Kidney glomerular epithelial cell (primary cell): ENCODE data around the gene PTGES3.
"Not testable (repeated sequence)": the region's sequence is repeated elsewhere in the genome, so short reads cannot be mapped to it uniquely, and the experiment has no call there.

Experiments
- DNase-seq: peaks from one replicate; lab custom pipeline; 2025; lab: John Stamatoyannopoulos, UW

PTGES3 gene

GRCh38 chr12:56657416-56658379, 30.4 kb downstream of the PTGES3 start:
- DNase-seq: no peak

DNA sequence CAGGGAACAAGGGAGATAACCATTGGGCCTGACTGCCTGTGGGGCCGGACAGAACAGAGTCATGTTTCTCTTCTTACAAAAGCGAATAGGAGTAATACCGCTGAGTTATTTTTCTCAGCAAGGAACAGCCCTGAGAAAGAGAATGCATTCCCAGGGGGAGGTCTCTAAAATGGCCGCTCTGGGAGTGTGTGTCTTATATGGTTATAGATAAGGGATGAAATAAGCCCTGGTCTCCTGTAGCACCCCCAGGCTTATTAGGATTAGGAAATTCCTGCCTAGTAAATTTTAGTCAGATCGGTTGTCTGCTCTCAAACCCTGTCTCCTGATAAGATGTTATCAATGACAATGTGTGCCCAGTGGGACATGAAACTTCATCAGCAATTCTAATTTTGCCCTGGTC, 34.3 kb downstream of the PTGES3 start:
- DNase-seq: not testable (repeated sequence)

GRCh38 chr12:56648023-56648422, 40.1 kb downstream of the PTGES3 start:
- DNase-seq: not testable (repeated sequence)

DNA sequence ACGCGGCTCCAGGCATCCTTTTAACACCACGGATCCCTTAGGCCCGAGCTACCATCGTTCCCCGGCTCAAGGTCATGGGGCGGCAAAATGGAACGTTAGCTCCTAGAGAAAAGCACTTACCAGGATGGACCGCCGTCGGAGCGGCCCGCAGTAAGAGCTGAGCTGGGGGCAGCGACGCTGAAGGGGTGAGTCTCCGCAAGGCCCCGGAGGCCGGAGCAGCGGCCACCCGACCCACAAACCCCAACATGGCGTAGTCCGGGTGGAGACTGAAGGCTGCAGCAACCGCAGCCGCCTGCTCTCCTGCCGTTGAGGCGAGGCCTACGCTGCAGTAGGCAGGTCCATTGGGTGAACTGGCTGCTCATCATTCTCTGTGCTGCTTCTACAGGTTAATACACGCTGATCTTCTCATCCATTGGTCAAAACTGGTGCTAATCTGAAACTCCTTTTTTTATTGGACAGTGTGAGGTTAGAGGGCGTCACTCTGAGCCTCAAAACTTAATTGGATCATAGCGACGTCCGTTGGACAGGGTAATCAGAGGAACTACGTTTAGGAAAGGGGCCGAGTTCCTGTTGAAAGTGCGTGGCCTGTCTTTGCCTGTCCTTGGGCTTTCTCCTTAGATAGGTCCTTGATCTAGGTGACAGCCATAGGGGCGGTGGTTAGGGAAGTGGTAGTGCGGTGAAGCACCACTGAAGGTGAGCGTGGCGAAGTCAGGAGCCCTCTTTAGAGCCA, 42.2 kb downstream of the PTGES3 start, which contains the start of gene ATP5F1B:
TSS of gene ATP5F1B (minus strand) at position 268 of the 730 bp plus-strand sequence. CDS start at position 247, 21 bp downstream.
- DNase-seq: peak; percentile 100

GRCh38 chr12:56645201-56645716, 42.8 kb downstream of the PTGES3 start:
- no peak for DNase-seq

GRCh38 chr12:56644654-56645053, 43.4 kb downstream of the PTGES3 start:
- no peak for DNase-seq

GRCh38 chr12:56641219-56641618, 46.9 kb downstream of the PTGES3 start:
- no peak for DNase-seq

GRCh38 chr12:56637621-56638020, 50.5 kb downstream of the PTGES3 start:
- no peak for DNase-seq

GRCh38 chr12:56636675-56637540, 51.2 kb downstream of the PTGES3 start:
- peak; percentile 97 for DNase-seq

GRCh38 chr12:56635806-56636674, 52.0 kb downstream of the PTGES3 start:
- peak; percentile 83 for DNase-seq

DNA sequence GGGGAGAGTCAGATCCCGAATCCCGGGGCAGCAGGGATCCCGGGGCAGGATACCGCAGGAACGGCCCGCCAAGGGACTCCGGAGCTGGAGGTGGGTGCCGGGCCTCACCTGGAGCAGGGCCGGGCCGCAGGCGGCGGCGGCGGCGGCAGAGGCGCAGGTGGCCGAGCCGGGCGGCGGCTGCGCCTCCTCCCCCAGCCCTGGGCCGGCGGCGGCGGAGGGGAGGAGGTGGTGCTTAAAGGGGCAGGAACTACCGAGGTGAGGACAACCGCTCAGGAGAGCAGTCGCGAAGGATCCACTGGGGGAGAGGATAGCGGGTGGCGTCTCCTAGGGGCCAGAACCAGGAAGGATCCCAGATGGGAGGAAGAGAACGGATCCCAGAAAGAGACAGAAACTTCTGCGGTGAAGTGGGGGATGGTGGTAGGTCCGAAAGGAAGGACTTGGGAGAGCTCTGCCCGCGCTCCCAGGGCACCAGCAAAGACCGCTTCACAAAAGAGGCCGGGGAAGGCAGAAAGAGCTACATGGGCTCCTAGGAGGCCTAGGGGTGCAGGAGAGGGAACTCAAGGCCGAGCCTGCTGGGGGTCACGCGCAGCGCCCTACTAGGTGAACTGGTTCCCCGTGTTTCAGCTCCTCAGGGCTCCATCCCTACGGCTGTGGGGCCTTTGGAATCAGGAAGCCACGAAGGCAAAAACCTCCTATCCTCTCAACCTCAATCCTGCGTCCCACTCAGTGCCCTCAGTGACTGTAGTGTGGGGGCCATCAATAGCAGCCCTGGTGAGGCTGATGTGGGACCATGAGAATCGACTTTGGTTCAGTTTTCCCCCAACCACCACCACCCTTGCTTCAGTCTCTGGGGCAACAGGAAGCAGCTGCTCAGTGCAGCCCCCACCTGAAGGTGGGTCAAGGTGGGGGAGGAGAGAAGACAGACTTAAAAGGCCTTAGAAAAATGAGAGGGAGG, 53.0 kb downstream of the PTGES3 start:
- peak; percentile 87 for DNase-seq

DNA sequence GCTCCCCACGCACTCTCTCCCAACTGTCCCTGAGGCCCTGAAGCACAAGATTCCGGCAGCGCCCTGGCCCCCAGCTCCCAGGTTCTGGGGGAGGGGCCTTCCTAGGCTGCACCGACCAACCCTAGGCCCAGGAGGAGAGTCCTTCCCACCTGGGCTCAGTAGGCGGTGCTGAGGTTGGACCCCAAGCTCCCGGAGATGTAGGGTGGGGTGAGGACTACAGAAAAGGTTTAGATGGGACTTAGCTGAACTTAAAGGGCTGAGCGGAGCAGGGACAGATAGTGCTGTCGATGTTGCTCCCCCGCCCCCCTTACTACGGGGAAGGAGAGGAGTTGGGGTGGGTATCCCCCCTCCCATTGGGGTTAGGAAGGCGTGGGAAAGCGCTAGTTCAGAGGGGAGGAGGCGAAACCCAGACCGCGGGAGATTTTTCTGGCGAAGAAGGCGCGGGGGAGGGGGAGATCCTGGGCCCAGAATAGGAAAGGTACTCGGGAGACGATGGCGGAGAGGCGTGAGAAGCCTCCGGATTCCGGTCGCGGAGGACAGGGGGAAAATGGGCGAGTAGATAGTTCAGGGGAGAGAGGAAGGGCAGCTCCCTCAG, 53.7 kb downstream of the PTGES3 start:
- DNase-seq: no peak

GRCh38 chr12:56633468-56634241, 54.4 kb downstream of the PTGES3 start:
- no peak for DNase-seq

GRCh38 chr12:56632701-56633467, 55.2 kb downstream of the PTGES3 start:
- DNase-seq: no peak

DNA sequence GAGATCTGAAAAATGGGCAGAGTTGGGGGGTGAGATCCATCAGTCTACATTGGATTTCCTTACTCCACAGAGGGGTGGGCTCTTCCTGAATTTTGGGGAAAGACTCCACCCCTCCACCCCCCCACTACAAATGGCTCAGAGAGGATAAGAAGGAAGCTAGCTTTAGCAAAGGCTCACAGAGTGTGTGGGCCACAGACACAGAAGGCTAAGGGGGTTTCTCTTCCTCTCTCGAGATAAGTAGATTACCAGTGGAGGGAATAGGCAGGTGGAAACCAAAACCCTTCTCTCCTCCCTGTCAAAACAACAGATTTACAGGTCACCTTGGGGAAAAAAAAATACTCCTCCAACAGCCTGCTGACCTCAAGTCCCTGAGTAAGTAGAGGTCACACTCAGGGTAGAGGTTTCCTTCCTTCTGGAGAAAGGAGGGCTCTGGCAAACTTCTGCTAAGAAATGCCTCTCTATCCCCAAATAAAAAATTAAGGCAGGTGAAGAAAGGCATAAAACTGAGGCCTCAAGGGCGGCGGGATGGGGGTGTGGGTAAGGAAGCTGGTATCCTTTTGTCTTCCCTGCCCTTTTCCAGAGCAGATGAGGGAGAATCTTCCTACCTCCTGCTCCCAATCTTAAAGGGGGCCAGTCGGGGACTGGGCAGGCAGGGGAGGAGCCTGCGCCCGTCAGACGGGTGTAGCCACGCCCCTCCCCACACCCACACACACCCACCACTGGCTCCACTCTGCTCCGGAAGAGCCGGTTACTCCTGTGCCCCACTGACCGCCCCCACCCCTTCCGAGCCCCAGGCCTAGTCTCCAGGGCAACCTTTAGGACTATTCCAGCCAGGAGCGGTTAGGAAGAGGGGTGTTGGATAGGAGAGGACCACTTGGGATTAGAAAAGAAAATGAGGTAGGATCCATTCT, 56.0 kb downstream of the PTGES3 start:
- DNase-seq: no peak

- peak; percentile 60 for DNase-seq
These were observed 57.9 kb downstream of the PTGES3 start, which contains the start of gene BAZ2A for GRCh38 chr12:56630180-56630632. Gene BAZ2A (minus strand): TSS chr12:56630326. CDS start chr12:56617530, 12,796 bp downstream.
